Measurements from ENCODE around the gene DHRSX. TPM values are rescaled to one million over a fixed set of nuclear protein-coding genes. Genes with fewer than 3 reads are reported as not detected.
"Not testable (repeated sequence)": the region's sequence is repeated elsewhere in the genome, so short reads cannot be mapped to it uniquely, and the experiment has no call there.

Gene DHRSX
- total RNA-seq, 2 donors from 2014 or later: 14.8 to 46.5 TPM

GRCh38 chrX:2272337-2272736, 228.4 kb downstream of the DHRSX start:
- TF ChIP-seq CTCF (IDR thresholded peaks at IDR 0.05) (no peak), POLR2A (IDR thresholded peaks at IDR 0.05) (no peak)
- 62 to 65% methylated on average over 5 of the region's 5 CpGs for WGBS, 2 donors
- no peak for ATAC-seq

GRCh38 chrX:2271595-2271994, 229.2 kb downstream of the DHRSX start:
- H3K4me1 ChIP-seq; H3K4me3 ChIP-seq; H3K27ac ChIP-seq; H3K9me3 ChIP-seq; intact Hi-C loops (cut with DNase I); ATAC-seq; H3K27me3 ChIP-seq; DNase-seq; H3K36me3 ChIP-seq (replicated peaks in 1 of 2; ENCODE audit: insufficient read depth in 1 of 2, low read depth in 2 of 2): not testable (repeated sequence)
- WGBS, 2 donors: 96% methylated on average over 10 of the region's 10 CpGs

More at GRCh38 chrX:2272337-2272736, 228.4 kb downstream of the DHRSX start:
- Histone ChIP-seq H3K27me3 (no peaks in the 10 kb centered on the region), H3K4me3 (no peak overlapping the region), H3K4me1 (peaks cover 8% of the 10 kb centered on the region), H3K9me3 (no peaks in the 10 kb centered on the region), H3K36me3 (replicated peaks in 1 of 2; ENCODE audit: insufficient read depth in 1 of 2, low read depth in 2 of 2) (no peaks in the 10 kb centered on the region), H3K27ac (no peak overlapping the region)
- DNase-seq: no peak
- intact Hi-C loops (cut with DNase I): no loop called here

- H3K9me3 ChIP-seq; H3K36me3 ChIP-seq (replicated peaks in 1 of 2; ENCODE audit: insufficient read depth in 1 of 2, low read depth in 2 of 2); H3K4me3 ChIP-seq; H3K27me3 ChIP-seq; intact Hi-C loops (cut with DNase I); DNase-seq; H3K4me1 ChIP-seq; H3K27ac ChIP-seq; ATAC-seq: not testable (repeated sequence)
- WGBS, 2 donors: 97 to 100% methylated on average over 4 of the region's 4 CpGs
Measured at GRCh38 chrX:2270783-2271182, 230.0 kb downstream of the DHRSX start.

GRCh38 chrX:2267890-2268289, 232.9 kb downstream of the DHRSX start:
- peaks cover 8% of the 10 kb centered on the region for H3K4me1 ChIP-seq
- H3K27me3 ChIP-seq: no peaks in the 10 kb centered on the region
- no peak overlapping the region for H3K27ac ChIP-seq
- TF ChIP-seq POLR2A (IDR thresholded peaks at IDR 0.05): no peak
- no peak for TF ChIP-seq CTCF (IDR thresholded peaks at IDR 0.05)
- ATAC-seq: no peak
- WGBS, 2 donors: 90 to 91% methylated on average over 8 of the region's 8 CpGs
- no peak for DNase-seq
- intact Hi-C loops (cut with DNase I): no loop called here
- H3K36me3 ChIP-seq (replicated peaks in 1 of 2; ENCODE audit: insufficient read depth in 1 of 2, low read depth in 2 of 2): peaks cover 0 to 5% of the 10 kb centered on the region in 2 donors
- no peak overlapping the region for H3K4me3 ChIP-seq
- no peaks in the 10 kb centered on the region for H3K9me3 ChIP-seq

- Histone ChIP-seq H3K27ac (no peak overlapping the region), H3K4me3 (no peak overlapping the region), H3K27me3 (no peaks in the 10 kb centered on the region), H3K9me3 (no peaks in the 10 kb centered on the region), H3K36me3 (replicated peaks in 1 of 2; ENCODE audit: insufficient read depth in 1 of 2, low read depth in 2 of 2) (peaks cover 0 to 5% of the 10 kb centered on the region in 2 donors), H3K4me1 (no peaks in the 10 kb centered on the region)
- intact Hi-C loops (cut with DNase I): no loop called here
- ATAC-seq (no peak), DNase-seq (no peak)
- 89 to 97% methylated on average over 10 to 26 of the region's 26 CpGs for WGBS, 2 donors
- TF ChIP-seq POLR2A (IDR thresholded peaks at IDR 0.05) (no peak), CTCF (IDR thresholded peaks at IDR 0.05) (no peak)
Measured at GRCh38 chrX:2266445-2267349, 234.1 kb downstream of the DHRSX start.

GRCh38 chrX:2265658-2266444, 234.9 kb downstream of the DHRSX start:
- H3K9me3 ChIP-seq; DNase-seq; H3K36me3 ChIP-seq (replicated peaks in 1 of 2; ENCODE audit: insufficient read depth in 1 of 2, low read depth in 2 of 2); H3K27ac ChIP-seq; intact Hi-C loops (cut with DNase I); H3K4me3 ChIP-seq; H3K27me3 ChIP-seq; ATAC-seq; H3K4me1 ChIP-seq: not testable (repeated sequence)
- WGBS, 2 donors: 87% methylated on average over 19 of the region's 23 CpGs; no CpG with 5 or more reads in 1 of the 2 donors
